ENCODE measurements around the gene ACTL10. TPM values are rescaled to one million over a fixed set of nuclear protein-coding genes. Genes with fewer than 3 reads are reported as not detected.

ACTL10 gene
- total RNA-seq, 4 donors from 2014 or later, result 0.54 to 2.7 (median 2.1) TPM

DNA sequence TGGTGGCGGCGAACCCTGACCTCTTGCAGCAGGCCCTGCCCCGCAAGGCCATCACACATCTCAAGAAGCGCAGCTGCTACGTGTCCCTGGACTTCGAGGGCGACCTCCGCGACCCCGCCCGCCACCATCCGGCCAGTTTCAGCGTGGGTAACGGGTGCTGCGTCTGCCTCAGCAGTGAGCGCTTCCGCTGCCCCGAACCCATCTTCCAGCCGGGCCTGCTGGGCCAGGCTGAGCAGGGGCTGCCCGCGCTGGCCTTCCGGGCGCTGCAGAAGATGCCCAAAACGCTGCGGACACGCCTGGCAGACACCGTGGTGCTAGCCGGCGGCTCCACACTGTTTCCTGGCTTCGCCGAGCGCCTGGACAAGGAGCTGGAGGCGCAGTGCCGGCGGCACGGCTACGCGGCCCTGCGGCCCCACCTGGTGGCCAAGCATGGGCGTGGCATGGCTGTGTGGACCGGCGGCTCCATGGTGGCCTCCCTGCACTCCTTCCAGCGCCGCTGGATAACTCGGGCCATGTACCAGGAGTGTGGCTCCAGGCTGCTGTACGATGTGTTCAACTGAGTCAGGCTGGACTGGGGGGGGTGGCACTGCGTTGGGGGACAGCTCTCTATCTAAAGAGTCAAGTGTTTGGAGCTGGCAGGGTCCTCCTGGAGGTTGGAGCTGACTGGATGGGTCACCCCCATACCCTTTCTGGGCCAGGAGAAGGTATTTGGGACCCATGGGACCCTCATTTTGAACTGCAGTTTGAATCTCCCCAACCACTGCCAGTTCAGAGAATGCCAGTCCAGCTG lies 1.1 kb downstream of the ACTL10 start:
- Histone ChIP-seq H3K4me1 (peaks cover 0 to 90% (median 26%) of the 10 kb centered on the region in 3 donors), H3K9me3 (no peaks in the 10 kb centered on the region), H3K27me3 (no peaks in the 10 kb centered on the region), H3K4me3 (peak overlapping the region; percentile 24 to 69), H3K36me3 (peaks cover 0 to 36% of the 10 kb centered on the region in 2 donors), H3K27ac (peak overlapping the region; percentile 36 to 96 (median 92))
- TF ChIP-seq POLR2A (IDR thresholded peaks at IDR 0.05), result no peak
- TF ChIP-seq, protein P1, sequence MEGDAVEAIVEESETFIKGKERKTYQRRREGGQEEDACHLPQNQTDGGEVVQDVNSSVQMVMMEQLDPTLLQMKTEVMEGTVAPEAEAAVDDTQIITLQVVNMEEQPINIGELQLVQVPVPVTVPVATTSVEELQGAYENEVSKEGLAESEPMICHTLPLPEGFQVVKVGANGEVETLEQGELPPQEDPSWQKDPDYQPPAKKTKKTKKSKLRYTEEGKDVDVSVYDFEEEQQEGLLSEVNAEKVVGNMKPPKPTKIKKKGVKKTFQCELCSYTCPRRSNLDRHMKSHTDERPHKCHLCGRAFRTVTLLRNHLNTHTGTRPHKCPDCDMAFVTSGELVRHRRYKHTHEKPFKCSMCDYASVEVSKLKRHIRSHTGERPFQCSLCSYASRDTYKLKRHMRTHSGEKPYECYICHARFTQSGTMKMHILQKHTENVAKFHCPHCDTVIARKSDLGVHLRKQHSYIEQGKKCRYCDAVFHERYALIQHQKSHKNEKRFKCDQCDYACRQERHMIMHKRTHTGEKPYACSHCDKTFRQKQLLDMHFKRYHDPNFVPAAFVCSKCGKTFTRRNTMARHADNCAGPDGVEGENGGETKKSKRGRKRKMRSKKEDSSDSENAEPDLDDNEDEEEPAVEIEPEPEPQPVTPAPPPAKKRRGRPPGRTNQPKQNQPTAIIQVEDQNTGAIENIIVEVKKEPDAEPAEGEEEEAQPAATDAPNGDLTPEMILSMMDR (IDR thresholded peaks at IDR 0.05), result peak in 3 of 4 experiments; percentile 89 to 99 (median 92)
- no CpG with 5 or more reads among the region's 47 CpGs for whole genome bisulfite sequencing, 2 donors (ENCODE audit: low coverage in 1 of 2)
- peak; percentile 65 for ATAC-seq

DNA sequence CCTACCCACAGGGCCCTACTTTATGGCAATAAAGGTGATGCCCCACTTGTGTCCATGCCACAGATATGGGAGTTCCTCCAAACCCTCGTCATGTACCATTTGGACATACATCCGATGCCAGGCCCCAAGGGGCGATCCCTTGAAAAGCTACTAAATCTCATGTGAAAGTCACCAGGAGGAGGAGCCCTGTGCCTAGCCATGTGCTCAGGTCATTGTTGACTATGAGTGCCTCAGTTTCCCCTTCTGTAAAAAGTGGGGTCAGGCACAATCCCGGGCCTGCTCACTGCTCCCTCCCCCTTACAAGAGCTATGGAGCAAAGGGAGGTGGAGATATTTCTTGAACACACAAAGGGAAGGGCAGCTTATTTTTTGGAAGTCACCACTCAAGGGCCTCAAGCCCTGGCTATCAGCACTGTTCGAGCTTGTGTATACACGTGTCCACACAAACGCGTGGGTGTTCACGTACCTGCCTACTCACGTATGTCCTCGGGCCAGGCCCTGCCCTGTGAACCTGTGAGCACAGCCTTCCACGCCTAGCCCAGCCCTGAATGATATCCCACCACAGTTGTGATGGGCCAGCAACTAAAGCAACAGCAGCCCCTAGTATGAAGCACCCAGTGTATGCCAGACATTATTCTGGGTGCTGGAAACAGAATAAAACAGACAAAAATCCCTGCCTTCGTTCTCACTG lies 1.9 kb downstream of the ACTL10 start:
- TF ChIP-seq EP300 (IDR thresholded peaks at IDR 0.05), result no peak
- TF ChIP-seq POLR2A (IDR thresholded peaks at IDR 0.05), result no peak
- TF ChIP-seq POLR2AphosphoS5 (IDR thresholded peaks at IDR 0.05), result no peak
- TF ChIP-seq, protein P1 (IDR thresholded peaks at IDR 0.05), result no peak
- no peaks in the 10 kb centered on the region for H3K9me3 ChIP-seq
- H3K27ac ChIP-seq, result peak overlapping the region in 3 of 4 donors; percentile 89 to 96 (median 95)
- WGBS, 2 donors (ENCODE audit: low coverage in 1 of 2), result 88 to 100% methylated on average over 1 to 3 of the region's 13 CpGs
- H3K4me3 ChIP-seq, result peak overlapping the region in 1 of 2 donors; percentile 69
- H3K27me3 ChIP-seq, result no peaks in the 10 kb centered on the region
- peaks cover 0 to 94% (median 32%) of the 10 kb centered on the region in 3 donors for H3K4me1 ChIP-seq
- peaks cover 0 to 36% of the 10 kb centered on the region in 2 donors for H3K36me3 ChIP-seq
- no peak for ATAC-seq

DNA sequence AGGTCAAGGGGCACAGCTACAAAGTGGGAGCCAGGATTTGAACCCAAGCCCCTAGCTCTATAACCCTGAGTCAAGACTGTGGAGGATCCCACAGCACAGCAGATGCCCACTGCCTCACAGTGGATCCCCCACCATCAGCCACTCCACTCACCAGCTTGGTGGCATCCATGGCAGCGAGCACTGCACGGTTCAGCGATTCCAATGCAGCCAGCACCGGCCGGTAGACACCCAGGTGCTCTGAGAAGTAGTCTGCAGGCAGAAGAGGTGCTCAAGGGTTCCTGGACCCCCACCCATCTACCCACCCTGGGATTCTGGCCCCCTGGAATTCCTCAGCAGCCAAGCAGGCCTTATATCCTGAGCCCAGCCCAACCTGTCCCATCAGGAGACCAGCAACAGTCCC lies 2.5 kb downstream of the ACTL10 start:
- no peaks in the 10 kb centered on the region for H3K27me3 ChIP-seq
- no peak overlapping the region for H3K4me3 ChIP-seq
- TF ChIP-seq, protein P1 (IDR thresholded peaks at IDR 0.05), result no peak
- no peak for TF ChIP-seq EP300 (IDR thresholded peaks at IDR 0.05)
- no peak for TF ChIP-seq POLR2AphosphoS5 (IDR thresholded peaks at IDR 0.05)
- TF ChIP-seq POLR2A (IDR thresholded peaks at IDR 0.05), result no peak
- no peaks in the 10 kb centered on the region for H3K9me3 ChIP-seq
- H3K27ac ChIP-seq, result peak overlapping the region in 3 of 4 donors; percentile 26 to 89 (median 56)
- WGBS, 2 donors (ENCODE audit: low coverage in 1 of 2), result no CpG with 5 or more reads among the region's 5 CpGs
- peaks cover 0 to 36% of the 10 kb centered on the region in 2 donors for H3K36me3 ChIP-seq
- ATAC-seq, result no peak
- H3K4me1 ChIP-seq, result peaks cover 0 to 92% (median 28%) of the 10 kb centered on the region in 3 donors

DNA sequence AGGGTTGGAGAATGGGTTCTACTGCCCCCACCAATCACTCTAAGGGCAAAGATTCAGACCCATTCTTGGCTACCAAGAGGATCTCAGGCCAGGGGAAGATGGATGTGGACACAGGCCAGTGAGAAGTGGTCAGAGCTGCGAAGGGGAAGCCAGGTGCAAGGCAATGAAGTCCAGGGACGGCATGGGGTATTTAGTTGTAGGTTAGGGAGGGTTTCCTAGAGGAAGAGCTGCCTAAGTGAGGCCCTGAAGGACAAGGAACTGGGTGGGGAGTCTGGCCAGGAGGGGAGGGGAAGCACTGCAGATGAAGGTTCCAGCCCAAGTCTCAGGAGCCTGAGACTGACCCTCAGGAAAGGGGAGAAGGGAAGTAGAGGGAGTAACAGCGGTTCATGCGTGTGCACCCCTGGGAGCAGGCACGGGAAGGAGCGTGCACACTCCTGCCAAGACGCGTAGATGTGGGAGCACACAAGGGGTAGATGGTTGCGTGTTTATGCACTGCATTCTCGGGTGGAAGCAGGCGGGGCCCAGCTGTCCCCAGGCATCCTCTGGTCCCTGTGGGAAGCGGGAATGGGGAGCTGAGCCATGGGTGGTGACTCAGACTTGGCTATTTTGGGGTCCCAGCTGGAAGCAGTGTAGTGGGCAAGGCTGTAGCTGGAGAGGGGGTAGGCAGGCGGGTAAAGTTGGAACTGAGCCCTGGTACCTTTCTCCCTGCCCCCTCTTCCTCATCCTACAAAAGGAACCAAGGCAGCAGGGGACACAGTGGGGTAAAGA lies 3.3 kb downstream of the ACTL10 start:
- Histone ChIP-seq H3K36me3 (peaks cover 0 to 36% of the 10 kb centered on the region in 2 donors), H3K27ac (peak overlapping the region in 3 of 4 donors; percentile 26 to 97 (median 56)), H3K4me3 (no peak overlapping the region), H3K9me3 (no peaks in the 10 kb centered on the region), H3K27me3 (no peaks in the 10 kb centered on the region), H3K4me1 (peaks cover 0 to 93% (median 32%) of the 10 kb centered on the region in 3 donors)
- TF ChIP-seq POLR2AphosphoS5 (IDR thresholded peaks at IDR 0.05) (no peak), EP300 (IDR thresholded peaks at IDR 0.05) (no peak), POLR2A (IDR thresholded peaks at IDR 0.05) (no peak)
- TF ChIP-seq, protein P1 (IDR thresholded peaks at IDR 0.05), result no peak
- 64 to 86% methylated on average over 4 to 11 of the region's 13 CpGs for WGBS, 2 donors (ENCODE audit: low coverage in 1 of 2)
- ATAC-seq, result no peak
